ENCODE measurements around the gene MAP3K10. TPM values are rescaled to one million over a fixed set of nuclear protein-coding genes. Genes with fewer than 3 reads are reported as not detected.

MAP3K10 gene
- total and polyA plus RNA-seq, 12 donors, result 2.4 to 78.3 (median 18.2) TPM

- H3K4me1 ChIP-seq (replicated peaks in 1 of 2), result peaks cover 11 to 21% of the 10 kb centered on the region in 2 donors
- WGBS, 4 donors, result 93 to 95% (median 94%) methylated on average over 15 to 25 of the region's 25 CpGs
- no peaks in the 10 kb centered on the region for H3K9me3 ChIP-seq (replicated peaks in 1 of 3)
- H3K4me3 ChIP-seq, result no peak overlapping the region
- no peak overlapping the region for H3K27ac ChIP-seq
- no peak for DNase-seq
- TF ChIP-seq POLR2A (IDR thresholded peaks at IDR 0.05) (no peak), CTCF (IDR thresholded peaks at IDR 0.05) (no peak)
- intact Hi-C loops (cut with DNase I), result no loop called here
- no peaks in the 10 kb centered on the region for H3K27me3 ChIP-seq
- peaks cover 0 to 47% of the 10 kb centered on the region in 2 donors for H3K36me3 ChIP-seq (replicated peaks in 1 of 2)
Observed at GRCh38 chr19:40232949-40233810, 42.0 kb downstream of the MAP3K10 start.

- Histone ChIP-seq H3K4me1 (replicated peaks in 1 of 2) (peaks cover 11 to 20% of the 10 kb centered on the region in 2 donors), H3K27me3 (no peaks in the 10 kb centered on the region), H3K4me3 (no peak overlapping the region), H3K36me3 (replicated peaks in 1 of 2) (peaks cover 0 to 54% of the 10 kb centered on the region in 2 donors), H3K9me3 (replicated peaks in 1 of 3) (no peaks in the 10 kb centered on the region), H3K27ac (no peak overlapping the region)
- intact Hi-C loops (cut with DNase I), result no loop called here
- TF ChIP-seq CTCF (IDR thresholded peaks at IDR 0.05) (no peak), POLR2A (IDR thresholded peaks at IDR 0.05) (no peak)
- WGBS, 4 donors, result 91 to 95% (median 93%) methylated on average over 16 to 20 of the region's 20 CpGs
- no peak for DNase-seq
Observed at GRCh38 chr19:40233811-40234389, 42.7 kb downstream of the MAP3K10 start.

GRCh38 chr19:40234429-40235237 is 43.4 kb downstream of the MAP3K10 start:
- 83 to 89% (median 86%) methylated on average over 17 to 22 of the region's 22 CpGs for WGBS, 4 donors
- intact Hi-C loops (cut with DNase I), result no loop called here
- DNase-seq, result no peak

More at GRCh38 chr19:40234429-40235237, 43.4 kb downstream of the MAP3K10 start:
- Histone ChIP-seq H3K4me1 (replicated peaks in 1 of 2) (peaks cover 11 to 13% of the 10 kb centered on the region in 2 donors), H3K27me3 (no peaks in the 10 kb centered on the region), H3K4me3 (no peak overlapping the region), H3K27ac (no peak overlapping the region), H3K9me3 (replicated peaks in 1 of 3) (no peaks in the 10 kb centered on the region), H3K36me3 (replicated peaks in 1 of 2) (peaks cover 0 to 61% of the 10 kb centered on the region in 2 donors)
- no peak for TF ChIP-seq POLR2A (IDR thresholded peaks at IDR 0.05)
- TF ChIP-seq CTCF (IDR thresholded peaks at IDR 0.05), result no peak

Measured in adrenal gland (tissue), 12 donors.